ENCODE measurements around the gene UBE2D1. TPM values are rescaled to one million over a fixed set of nuclear protein-coding genes. Genes with fewer than 3 reads are reported as not detected.
"Not testable (repeated sequence)": the region's sequence is repeated elsewhere in the genome, so short reads cannot be mapped to it uniquely, and the experiment has no call there.

The UBE2D1 gene
- total RNA-seq, 1 experiment from 2014 or later: 13.8 TPM

- in situ Hi-C loops (cut with HindIII; ENCODE audit: low pct_unique_long_range_greater_than_20kb, low sequenced_read_pairs): no loop called here
- DNase-seq (ENCODE audit: low read depth, low spot score): no peak
These were observed 69.2 kb downstream of the UBE2D1 start for GRCh38 chr10:58404001-58404400.

- DNase-seq (ENCODE audit: low read depth, low spot score): no peak
- in situ Hi-C loops (cut with HindIII; ENCODE audit: low pct_unique_long_range_greater_than_20kb, low sequenced_read_pairs): no loop called here
These were observed 75.3 kb downstream of the UBE2D1 start for GRCh38 chr10:58409956-58410610.

GRCh38 chr10:58412502-58412961 lies 77.7 kb downstream of the UBE2D1 start:
- no peak for DNase-seq (ENCODE audit: low read depth, low spot score)
- in situ Hi-C loops (cut with HindIII; ENCODE audit: low pct_unique_long_range_greater_than_20kb, low sequenced_read_pairs): no loop called here

- in situ Hi-C loops (cut with HindIII; ENCODE audit: low pct_unique_long_range_greater_than_20kb, low sequenced_read_pairs): no loop called here
- DNase-seq (ENCODE audit: low read depth, low spot score): peak; percentile 73
These were observed 79.7 kb downstream of the UBE2D1 start for GRCh38 chr10:58414270-58415041.

- DNase-seq (ENCODE audit: low read depth, low spot score): no peak
- in situ Hi-C loops (cut with HindIII; ENCODE audit: low pct_unique_long_range_greater_than_20kb, low sequenced_read_pairs): no loop called here
These were observed 81.0 kb downstream of the UBE2D1 start for GRCh38 chr10:58415757-58416156.

- DNase-seq (ENCODE audit: low read depth, low spot score); in situ Hi-C loops (cut with HindIII; ENCODE audit: low pct_unique_long_range_greater_than_20kb, low sequenced_read_pairs): not testable (repeated sequence)
These were observed 83.1 kb downstream of the UBE2D1 start for GRCh38 chr10:58417902-58418301.

Other genes with a start within 250 kb of the UBE2D1 start
- 4.4 and 5.1 TPM in 2 replicates for gene IPMK, start 67.1 kb upstream of the UBE2D1 start, total RNA-seq (2014; rRNA removed; shearing (Covaris generic))
- 41.5 and 43.6 TPM in 2 replicates for gene CISD1, start 65.8 kb upstream of the UBE2D1 start, total RNA-seq (2014; rRNA removed; shearing (Covaris generic))
- gene TFAM, start 50.4 kb downstream of the UBE2D1 start, total RNA-seq (2014; rRNA removed; shearing (Covaris generic)): 54.8 and 72.5 TPM in 2 replicates
- 7.2 and 8.3 TPM in 2 replicates for gene BICC1, start 177.9 kb downstream of the UBE2D1 start, total RNA-seq (2014; rRNA removed; shearing (Covaris generic))